Measurements from ENCODE around the gene BCOR.

The BCOR gene

DNA sequence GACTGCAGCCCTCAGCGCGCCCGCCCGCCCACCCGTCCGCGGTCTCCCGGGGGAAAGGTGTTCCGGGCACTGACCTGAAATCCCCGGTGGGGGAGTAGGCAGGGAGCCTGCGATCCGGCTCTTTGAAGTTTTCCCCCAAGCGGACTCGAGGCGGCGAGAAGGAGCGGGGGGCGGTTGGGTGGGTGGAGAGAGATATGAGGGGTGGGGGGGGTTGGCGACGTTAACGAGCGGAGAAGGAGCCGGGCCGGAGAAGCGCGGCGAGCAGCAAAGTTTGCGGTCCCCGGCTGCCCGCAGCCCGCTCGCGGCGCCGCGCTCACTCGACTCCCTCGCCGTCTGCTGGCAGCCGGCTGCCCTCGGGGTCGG lies 636 bp downstream of the BCOR start:
- DNase-seq: peak; percentile 21

- DNase-seq: peak; percentile 22
Observed at GRCh38 chrX:40096395-40097091, 1.2 kb downstream of the BCOR start.

DNA sequence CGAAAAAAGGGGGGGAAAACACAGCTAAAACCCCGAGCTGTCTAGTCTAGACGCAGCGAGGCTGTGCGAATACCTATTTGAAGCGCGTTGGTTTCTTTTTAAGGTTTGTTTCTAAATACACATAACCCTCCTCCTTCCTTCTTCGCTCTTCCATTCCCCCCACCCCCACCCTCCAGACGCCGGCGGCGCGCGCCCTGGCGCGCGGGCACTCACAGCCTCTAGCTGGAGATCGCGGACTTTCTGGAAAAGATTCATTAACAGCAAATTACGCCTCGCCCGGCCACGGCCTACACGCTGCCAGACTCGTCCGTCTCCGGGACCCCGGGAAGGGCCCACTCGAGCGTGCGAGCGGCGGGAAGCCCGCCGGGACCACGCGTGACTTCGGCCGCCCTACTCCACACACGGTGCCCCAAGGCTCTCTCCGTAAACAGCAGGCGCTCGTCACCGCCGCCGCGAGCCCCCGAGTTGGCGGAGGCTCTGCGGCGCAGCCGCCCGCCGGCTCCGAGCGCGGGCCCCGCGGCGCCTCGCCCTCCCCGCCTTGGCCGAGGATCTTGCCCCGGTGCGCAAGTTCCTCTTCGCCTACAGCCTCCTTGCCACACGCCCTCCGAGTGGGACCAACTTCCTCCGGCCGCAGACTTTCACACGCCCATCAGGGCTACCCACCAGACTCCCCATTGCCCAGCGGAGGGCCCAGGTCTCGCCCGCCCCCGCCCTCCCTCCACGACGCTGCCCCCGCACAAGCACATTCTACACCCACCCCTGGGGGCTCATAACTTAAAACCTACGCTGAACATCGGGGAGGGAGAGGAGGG lies 2.0 kb downstream of the BCOR start:
- peak; percentile 14 for DNase-seq

DNA sequence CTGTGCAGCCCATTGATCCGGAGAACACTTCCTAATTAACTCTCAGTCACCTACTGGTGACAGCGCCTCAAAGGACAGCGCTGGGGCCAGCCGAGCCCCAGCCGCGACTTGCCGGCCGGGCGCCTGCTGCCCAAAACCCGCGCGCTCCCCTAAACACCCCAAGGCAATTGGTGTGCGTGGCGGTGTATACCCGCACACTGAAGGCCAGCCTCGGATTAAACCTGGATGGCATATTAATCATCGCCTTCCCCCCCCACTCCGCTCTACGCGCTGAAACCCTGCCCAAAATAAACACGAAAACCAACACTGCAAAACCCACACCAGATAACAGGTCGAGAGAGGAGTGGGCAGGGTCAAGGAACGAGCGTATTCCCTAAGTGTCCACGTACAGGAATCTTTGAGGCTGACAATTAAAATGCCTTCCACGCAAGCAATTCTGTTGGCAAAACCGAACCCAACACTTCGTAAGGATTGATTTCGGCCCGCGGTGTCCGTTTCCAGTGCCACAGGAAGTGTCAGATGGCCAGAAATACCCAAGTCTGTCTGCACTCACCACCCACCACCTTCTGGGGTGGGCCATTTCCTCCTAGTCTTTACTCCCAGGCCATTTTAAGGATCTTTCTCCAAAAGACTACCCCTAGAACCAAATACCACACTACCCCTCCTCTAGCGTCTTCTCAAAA lies 2.7 kb downstream of the BCOR start:
- DNase-seq: peak; percentile 7

- DNase-seq: peak; percentile 84
Observed at GRCh38 chrX:40094041-40094899, 3.5 kb downstream of the BCOR start.

GRCh38 chrX:40093586-40093985 lies 4.2 kb downstream of the BCOR start:
- no peak for DNase-seq

DNA sequence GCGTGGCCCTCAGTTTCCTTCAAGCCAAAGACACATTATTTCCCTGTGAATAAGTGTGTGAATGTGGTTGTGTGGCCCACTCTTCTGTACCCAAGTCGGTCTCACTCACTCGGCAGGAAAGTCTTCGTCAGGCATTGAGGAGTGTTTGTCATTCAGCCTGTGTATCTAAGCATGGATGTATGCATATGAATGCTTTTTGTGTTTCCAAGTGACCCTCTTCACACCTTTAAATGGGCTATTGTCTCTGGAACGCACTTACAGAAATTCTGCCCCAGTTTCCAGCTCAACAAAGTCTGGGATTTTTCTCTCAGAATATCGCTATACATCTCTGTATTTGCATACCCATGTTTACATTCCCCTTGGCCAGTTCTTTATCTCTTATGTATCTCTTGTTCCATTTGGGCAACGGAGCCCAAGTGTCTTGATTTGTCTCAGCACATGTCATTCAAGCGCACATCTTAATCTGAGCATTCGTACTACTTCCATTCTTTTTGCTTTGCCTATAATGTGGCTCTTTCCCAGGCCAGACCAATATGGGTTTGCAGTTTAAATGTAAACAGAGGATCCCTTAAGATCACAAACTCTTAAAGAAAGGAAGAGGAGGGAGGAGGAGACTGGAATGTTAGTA lies 4.8 kb downstream of the BCOR start:
- DNase-seq: no peak

- DNase-seq: no peak
Observed at GRCh38 chrX:40091691-40092421, 5.9 kb downstream of the BCOR start.

DNA sequence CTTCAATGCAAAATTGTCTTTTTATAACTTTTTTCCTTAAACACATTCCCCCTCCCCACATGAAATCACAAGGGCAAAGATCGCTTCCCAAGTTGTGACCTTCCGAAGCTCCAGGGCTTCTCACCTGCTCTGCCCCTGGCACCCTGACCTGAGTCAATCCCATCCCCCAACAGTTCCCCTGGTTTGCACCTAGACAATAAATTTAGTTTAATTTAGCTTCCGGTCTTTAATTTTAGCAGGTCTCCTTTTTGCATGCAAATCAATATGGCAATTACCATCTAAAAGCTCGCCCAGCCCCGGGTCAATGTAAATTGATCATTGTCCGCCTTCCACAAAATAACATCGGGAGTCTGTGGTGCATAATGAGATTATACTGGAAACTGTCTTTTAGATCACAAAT lies 6.8 kb downstream of the BCOR start:
- DNase-seq: no peak

DNA sequence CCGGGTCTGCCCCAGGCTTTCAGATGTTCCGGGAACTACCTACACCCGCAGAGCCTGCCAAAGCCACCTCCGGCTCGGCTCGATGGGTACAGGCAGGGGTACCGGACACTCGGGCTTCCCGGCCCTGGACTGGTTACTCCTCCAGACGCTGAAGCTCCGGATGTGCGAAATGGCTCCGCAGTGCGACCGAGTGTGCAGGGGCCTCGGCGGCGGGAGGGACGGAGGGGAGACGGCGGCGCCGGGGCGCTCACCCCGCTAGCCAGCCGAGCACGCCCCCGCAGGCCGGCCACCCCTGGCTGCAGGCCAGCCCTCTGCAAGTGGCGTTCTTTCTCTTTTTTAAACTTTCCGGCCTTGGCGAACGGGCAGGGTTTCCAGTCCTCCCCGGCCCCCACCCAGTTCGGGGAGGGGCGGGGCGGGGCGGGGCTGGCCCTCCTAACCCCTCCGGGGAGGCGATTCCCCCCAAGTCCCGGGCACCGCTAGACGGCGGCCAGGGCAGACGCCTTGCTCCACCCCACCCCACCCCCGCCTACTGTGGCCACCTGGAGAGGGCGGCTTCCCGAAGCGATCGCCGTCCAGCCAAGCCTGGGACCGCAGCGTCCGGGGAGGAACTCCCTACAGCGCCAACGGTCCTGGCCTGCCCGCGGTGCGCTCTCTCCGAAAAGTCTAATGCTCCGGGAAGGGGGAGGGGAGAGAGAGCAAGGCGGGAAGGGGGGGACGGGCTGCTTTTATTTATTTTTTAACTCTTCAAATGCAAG lies 7.5 kb downstream of the BCOR start:
- peak; percentile 20 for DNase-seq

- no peak for DNase-seq
Observed at GRCh38 chrX:40088803-40089540, 8.8 kb downstream of the BCOR start.

- DNase-seq: no peak
Observed at GRCh38 chrX:40088299-40088625, 9.5 kb downstream of the BCOR start.

- no peak for DNase-seq
Observed at GRCh38 chrX:40087425-40088298, 10.1 kb downstream of the BCOR start.

GRCh38 chrX:40086569-40087335 lies 11.0 kb downstream of the BCOR start:
- no peak for DNase-seq

DNA sequence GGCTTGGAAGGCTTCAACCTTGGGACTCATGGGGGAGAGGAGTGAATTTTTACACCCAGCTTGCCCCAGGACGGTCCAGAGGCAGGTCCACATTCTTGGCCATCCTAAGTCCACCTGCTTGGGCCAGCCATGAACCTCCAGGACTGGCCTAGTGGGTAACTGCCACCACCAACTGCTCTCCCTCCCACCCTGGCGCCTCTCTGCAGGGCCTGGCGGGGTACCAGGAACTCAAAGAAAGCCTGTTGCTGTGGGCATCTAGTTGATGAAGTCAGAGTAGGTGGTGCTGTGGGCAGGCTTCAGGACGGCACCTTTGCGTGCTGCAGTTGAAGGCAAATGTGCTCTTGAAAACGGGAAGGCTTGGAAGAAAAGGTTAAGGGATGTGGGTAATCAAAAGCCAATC lies 12.0 kb downstream of the BCOR start:
- no peak for DNase-seq

- DNase-seq: no peak
Observed at GRCh38 chrX:40085102-40085551, 12.6 kb downstream of the BCOR start.

- DNase-seq: no peak
Observed at GRCh38 chrX:40084471-40085101, 13.2 kb downstream of the BCOR start.

DNA sequence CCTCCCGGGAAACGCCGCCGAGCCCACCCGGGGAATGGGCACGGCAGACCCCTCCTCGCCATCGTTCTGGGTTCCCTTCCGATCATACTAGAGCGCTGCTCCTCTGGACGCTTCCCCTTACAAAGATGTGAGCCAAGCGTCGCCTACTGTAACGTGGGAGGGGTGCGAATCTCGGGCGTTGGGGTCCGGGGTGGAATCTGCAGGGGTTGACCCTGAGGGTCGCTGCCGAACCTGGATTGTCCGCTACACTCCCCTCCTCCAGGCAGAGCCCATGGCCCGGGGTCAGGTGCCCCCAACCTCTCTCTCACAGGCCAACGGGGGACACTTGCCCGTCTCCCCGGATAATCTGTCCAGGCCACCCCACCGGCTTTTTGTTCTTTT lies 13.8 kb downstream of the BCOR start:
- DNase-seq: no peak
